ENCODE data around the gene KMO. TPM values are rescaled to one million over a fixed set of nuclear protein-coding genes. Genes with fewer than 3 reads are reported as not detected.
A peak's percentile ranks its signal among the peaks of the same experiment; 100 is the strongest.

Gene KMO
- total and polyA plus RNA-seq, 2 of the 13 experiments (the other 11 are each of a cell fraction or from before 2014, with no cell fraction given), result 0.01 TPM; not detected in 1

DNA sequence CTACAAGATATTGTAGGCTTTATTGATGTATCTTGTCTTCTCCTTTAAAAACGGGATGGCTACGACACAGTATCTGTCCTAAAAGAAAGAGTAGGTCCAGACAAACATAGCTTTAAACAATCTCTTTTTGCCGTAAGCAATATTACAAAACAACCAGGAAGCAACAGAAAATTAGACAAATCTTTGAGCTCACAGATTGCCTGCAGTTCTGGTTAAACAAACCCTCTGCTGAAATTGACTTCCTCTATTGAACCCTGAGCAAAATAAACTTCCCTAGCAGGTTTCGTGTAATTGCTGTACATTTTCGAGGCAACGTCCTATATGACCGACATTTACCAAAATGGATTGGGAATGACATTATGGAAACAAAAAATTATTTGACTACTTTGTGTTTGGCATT, 57.3 kb downstream of the KMO start:
- TF ChIP-seq HOXA5 (CRISPR knock-in tag; IDR thresholded peaks at IDR 0.05), result no peak
- peak; percentile 51 for TF ChIP-seq ELF3 (CRISPR knock-in tag; IDR thresholded peaks at IDR 0.05)
- TF ChIP-seq, protein P1, sequence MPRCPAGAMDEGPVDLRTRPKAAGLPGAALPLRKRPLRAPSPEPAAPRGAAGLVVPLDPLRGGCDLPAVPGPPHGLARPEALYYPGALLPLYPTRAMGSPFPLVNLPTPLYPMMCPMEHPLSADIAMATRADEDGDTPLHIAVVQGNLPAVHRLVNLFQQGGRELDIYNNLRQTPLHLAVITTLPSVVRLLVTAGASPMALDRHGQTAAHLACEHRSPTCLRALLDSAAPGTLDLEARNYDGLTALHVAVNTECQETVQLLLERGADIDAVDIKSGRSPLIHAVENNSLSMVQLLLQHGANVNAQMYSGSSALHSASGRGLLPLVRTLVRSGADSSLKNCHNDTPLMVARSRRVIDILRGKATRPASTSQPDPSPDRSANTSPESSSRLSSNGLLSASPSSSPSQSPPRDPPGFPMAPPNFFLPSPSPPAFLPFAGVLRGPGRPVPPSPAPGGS (CRISPR knock-in tag; IDR thresholded peaks at IDR 0.05), result no peak
- intact Hi-C loops (cut with micrococcal nuclease; ENCODE audit: unreplicated experiment) (no loop called here), in situ Hi-C loops (cut with HindIII; ENCODE audit: extremely low pct_ligation_motif_present, low pct_unique_long_range_greater_than_20kb) (no loop called here)
- no peak overlapping the region for H3K4me2 ChIP-seq (ENCODE audit: low read depth, low read length)
- CTCF ChIA-PET (ENCODE audit: low intra/inter-chr PET ratio, low total read pairs), result no interaction called here
- H3K79me2 ChIP-seq (ENCODE audit: insufficient read depth, low read length), result no peaks in the 10 kb centered on the region
- H3K4me1 ChIP-seq (ENCODE audit: insufficient read depth, low read length), result no peaks in the 10 kb centered on the region
- no TSS peak for BruUV-seq (replicated peaks)
- POLR2A ChIA-PET, result no interaction called here
- no peak for ATAC-seq
- DNase-seq (ENCODE audit: low spot score), result no peak
- H3K36me3 ChIP-seq (replicated peaks in 1 of 2; ENCODE audit: control insufficient read depth in 1 of 2, insufficient read depth in 2 of 2, low read length in 2 of 2), result no peaks in the 10 kb centered on the region; a peak in 1 of 5 replicates
- FAIRE-seq, result no peak
- H3K9ac ChIP-seq (ENCODE audit: insufficient read depth, low read depth, low read length), result no peak overlapping the region
- no peaks in the 10 kb centered on the region for H3K9me3 ChIP-seq (ENCODE audit: low read length)
- no peak overlapping the region for H2AFZ ChIP-seq (ENCODE audit: low read length)
- no peaks in the 10 kb centered on the region for H4K20me1 ChIP-seq (ENCODE audit: insufficient read depth, low read length)
- no peak overlapping the region for H3K27ac ChIP-seq (ENCODE audit: extremely low read length, insufficient read depth, low read length)
- 10% methylated on average over 7 of the region's 7 CpGs for WGBS (ENCODE audit: low lambda C conversion rate)
- no peak overlapping the region for H3K4me3 ChIP-seq (replicated peaks in 1 of 3; ENCODE audit: insufficient read depth in 1 of 3, low read depth in 2 of 3, low read length in 3 of 3)
- no peaks in the 10 kb centered on the region for H3K27me3 ChIP-seq (ENCODE audit: control insufficient read depth in 1 of 2, insufficient read depth in 2 of 2, low read length in 2 of 2)

DNA sequence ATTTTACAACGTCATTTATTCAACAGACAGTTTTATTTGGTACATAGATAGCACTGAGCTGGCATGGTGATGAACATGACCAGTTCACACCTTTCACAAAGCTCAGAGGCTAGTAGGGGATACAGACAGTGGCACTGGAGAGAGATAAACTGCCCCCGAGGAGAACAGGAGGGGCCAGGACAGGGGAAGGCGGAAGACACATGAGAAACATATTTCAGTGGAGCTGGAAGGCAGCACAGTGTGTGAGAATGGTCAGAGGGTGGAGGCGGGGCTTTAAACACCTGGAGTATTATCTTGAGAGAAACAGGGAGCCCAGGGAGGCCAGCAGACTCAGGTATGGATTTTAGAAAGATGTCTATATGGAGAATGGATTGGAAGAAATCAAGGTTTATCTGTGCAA, 58.5 kb downstream of the KMO start:
- Histone ChIP-seq H3K36me3 (replicated peaks in 1 of 2; ENCODE audit: control insufficient read depth in 1 of 2, insufficient read depth in 2 of 2, low read length in 2 of 2) (no peaks in the 10 kb centered on the region; a peak in 1 of 5 replicates), H3K4me1 (ENCODE audit: insufficient read depth, low read length) (no peaks in the 10 kb centered on the region), H3K27ac (ENCODE audit: extremely low read length, insufficient read depth, low read length) (no peak overlapping the region), H3K79me2 (ENCODE audit: insufficient read depth, low read length) (no peaks in the 10 kb centered on the region), H3K4me3 (replicated peaks in 1 of 3; ENCODE audit: insufficient read depth in 1 of 3, low read depth in 2 of 3, low read length in 3 of 3) (no peak overlapping the region), H3K9me3 (ENCODE audit: low read length) (no peaks in the 10 kb centered on the region), H3K9ac (ENCODE audit: insufficient read depth, low read depth, low read length) (no peak overlapping the region), H3K4me2 (ENCODE audit: low read depth, low read length) (no peak overlapping the region), H2AFZ (ENCODE audit: low read length) (no peak overlapping the region), H3K27me3 (ENCODE audit: control insufficient read depth in 1 of 2, insufficient read depth in 2 of 2, low read length in 2 of 2) (no peaks in the 10 kb centered on the region), H4K20me1 (ENCODE audit: insufficient read depth, low read length) (no peaks in the 10 kb centered on the region)
- ATAC-seq (no peak), DNase-seq (ENCODE audit: low spot score) (no peak), FAIRE-seq (no peak)
- ChIA-PET CTCF (ENCODE audit: low intra/inter-chr PET ratio, low total read pairs) (no interaction called here), POLR2A (no interaction called here)
- WGBS (ENCODE audit: low lambda C conversion rate), result 37% methylated on average over 4 of the region's 4 CpGs
- BruUV-seq (replicated peaks), result no TSS peak
- in situ Hi-C loops (cut with HindIII; ENCODE audit: extremely low pct_ligation_motif_present, low pct_unique_long_range_greater_than_20kb) (no loop called here), intact Hi-C loops (cut with micrococcal nuclease; ENCODE audit: unreplicated experiment) (no loop called here)
- TF ChIP-seq NFYC (CRISPR knock-in tag; IDR thresholded peaks at IDR 0.05), result no peak
- no peak for TF ChIP-seq ZNF556 (CRISPR knock-in tag; IDR thresholded peaks at IDR 0.05; ENCODE audit: borderline replicate concordance)
- TF ChIP-seq NFE2 (CRISPR knock-in tag; IDR thresholded peaks at IDR 0.05), result no peak
- TF ChIP-seq ZNF878 (CRISPR knock-in tag; IDR thresholded peaks at IDR 0.05), result no peak
- no peak for TF ChIP-seq KLF11 (CRISPR knock-in tag; IDR thresholded peaks at IDR 0.05)
- TF ChIP-seq PPARG (CRISPR knock-in tag; conservative IDR thresholded peaks at IDR 0.05), result no peak
- TF ChIP-seq FOXJ3 (CRISPR knock-in tag; IDR thresholded peaks at IDR 0.05; ENCODE audit: borderline replicate concordance), result no peak
- TF ChIP-seq ZNF674 (CRISPR knock-in tag; IDR thresholded peaks at IDR 0.05; ENCODE audit: low read depth), result no peak
- no peak for TF ChIP-seq MEF2D (CRISPR knock-in tag; IDR thresholded peaks at IDR 0.05)
- no peak for TF ChIP-seq FOXA3 (CRISPR knock-in tag; IDR thresholded peaks at IDR 0.05)
- TF ChIP-seq CENPX (CRISPR knock-in tag; IDR thresholded peaks at IDR 0.05), result no peak
- no peak for TF ChIP-seq SALL2 (CRISPR knock-in tag; IDR thresholded peaks at IDR 0.05)
- TF ChIP-seq ERF (CRISPR knock-in tag; IDR thresholded peaks at IDR 0.05), result no peak
- TF ChIP-seq HES4 (CRISPR knock-in tag; IDR thresholded peaks at IDR 0.05; ENCODE audit: borderline replicate concordance), result no peak

All from HepG2 (cell line).